CD14-positive monocyte (primary cell): ENCODE measurements around the gene RAB3A. TPM values are rescaled to one million over a fixed set of nuclear protein-coding genes. Genes with fewer than 3 reads are reported as not detected.

ENCODE experiments used
- DNase-seq, 3 donors: peaks; one replicate each; pipeline ENCODE4 v3.0.0-alpha.2; 2011 to 2022
- H2AFZ ChIP-seq: 2 replicates; pipeline ENCODE4 v1.6.0; 2012; ENCODE audit warnings: mild to moderate bottlenecking, low read depth, low read length, inconsistent platforms; ENCODE audit not compliant: insufficient read depth, poor library complexity, severe bottlenecking
- H3K27ac ChIP-seq, 2 donors: 1 replicate in 1 of 2; 2 replicates in 1 of 2; pipeline ENCODE4 v1.5.1; 2012 to 2013; ENCODE audit warnings: low read length in 2 of 2, control low read depth in 1 of 2, inconsistent platforms in 1 of 2, low read depth in 1 of 2, mild to moderate bottlenecking in 1 of 2
- H3K27me3 ChIP-seq, 2 donors: one replicate each; pipeline versions ENCODE4 v1.6.0 to v1.6.1; 2011 to 2013; ENCODE audit warnings: low read length in 2 of 2; ENCODE audit not compliant: control insufficient read depth in 2 of 2, insufficient read depth in 2 of 2
- H3K36me3 ChIP-seq, 2 donors: replicated peaks in 1 of 2; 1 replicate in 1 of 2; 2 replicates in 1 of 2; pipeline versions ENCODE4 v1.5.1 to v1.6.1; 2012 to 2013; ENCODE audit warnings: low read length in 2 of 2, control low read depth in 1 of 2, inconsistent platforms in 1 of 2, mild to moderate bottlenecking in 1 of 2; ENCODE audit not compliant: insufficient read depth in 2 of 2, control insufficient read depth in 1 of 2
- H3K4me1 ChIP-seq, 2 donors: 1 replicate in 1 of 2; 2 replicates in 1 of 2; pipeline versions ENCODE4 v1.5.1 to v1.6.1; 2012 to 2013; ENCODE audit warnings: low read length in 2 of 2, control low read depth in 1 of 2, inconsistent platforms in 1 of 2, mild to moderate bottlenecking in 1 of 2, moderate library complexity in 1 of 2; ENCODE audit not compliant: insufficient read depth in 2 of 2, control insufficient read depth in 1 of 2
- H3K4me2 ChIP-seq: replicated peaks from 2 replicates; pipeline ENCODE3; 2012; ENCODE audit warnings: low read length, moderate library complexity, mild to moderate bottlenecking; ENCODE audit not compliant: poor library complexity, severe bottlenecking; ENCODE audit errors: extremely low read depth
- H3K4me3 ChIP-seq, 3 experiments: fragments of 200-600 bp in 1 of 3; sonication (generic) in 1 of 3; replicated peaks in 1 of 3; 1 replicate in 2 of 3; 2 replicates in 1 of 3; pipeline ENCODE4 v1.5.1; 2011 to 2013; ENCODE audit warnings: low read length in 3 of 3, mild to moderate bottlenecking in 3 of 3, control low read depth in 2 of 3, low read depth in 2 of 3, inconsistent platforms in 1 of 3, moderate library complexity in 1 of 3
- H3K79me2 ChIP-seq: 2 replicates; pipeline ENCODE4 v1.6.0; 2012; ENCODE audit warnings: mild to moderate bottlenecking, control low read depth, inconsistent platforms, low read length, moderate library complexity; ENCODE audit not compliant: insufficient read depth
- H3K9ac ChIP-seq: 2 replicates; pipeline ENCODE4 v1.6.0; 2017; ENCODE audit warnings: low read length, mild to moderate bottlenecking; ENCODE audit not compliant: insufficient read depth, poor library complexity, severe bottlenecking
- H3K9me3 ChIP-seq, 2 donors: replicated peaks in 1 of 2; 1 replicate in 1 of 2; 2 replicates in 1 of 2; pipeline versions ENCODE4 v1.5.1 to v1.6.1; 2012 to 2013; ENCODE audit warnings: low read length in 2 of 2, control low read depth in 1 of 2; ENCODE audit not compliant: control insufficient read depth in 1 of 2, insufficient read depth in 1 of 2
- H4K20me1 ChIP-seq: 2 replicates; pipeline ENCODE4 v1.6.0; 2012; ENCODE audit warnings: mild to moderate bottlenecking, low read length, control low read depth, moderate library complexity; ENCODE audit not compliant: insufficient read depth
- H3K27ac Mint-ChIP-seq, 7 donors: one replicate each; pipeline ENCODE4 v1.8.0; 2020; ENCODE audit warnings: mild to moderate bottlenecking in 7 of 7, mixed read lengths in 7 of 7, moderate library complexity in 6 of 7, inconsistent platforms in 2 of 7
- H3K27me3 Mint-ChIP-seq, 3 donors: one replicate each; pipeline ENCODE4 v1.8.0; 2021 to 2022; ENCODE audit warnings: low read depth in 3 of 3, mild to moderate bottlenecking in 3 of 3, mixed read lengths in 3 of 3, moderate library complexity in 3 of 3, inconsistent platforms in 1 of 3
- H3K36me3 Mint-ChIP-seq, 2 donors: one replicate each; pipeline ENCODE4 v1.8.0; 2020; ENCODE audit warnings: mixed read lengths in 2 of 2, inconsistent platforms in 1 of 2, mild to moderate bottlenecking in 1 of 2
- H3K4me1 Mint-ChIP-seq: one replicate; pipeline ENCODE4 v1.8.0; 2020; ENCODE audit warnings: mild to moderate bottlenecking, mixed read lengths
- H3K4me3 Mint-ChIP-seq, 2 donors: one replicate each; pipeline ENCODE4 v1.8.0; 2020; ENCODE audit warnings: mild to moderate bottlenecking in 2 of 2, mixed read lengths in 2 of 2, moderate library complexity in 1 of 2
- H3K9me3 Mint-ChIP-seq, 7 donors: one replicate each; pipeline ENCODE4 v1.8.0; 2020 to 2022; ENCODE audit warnings: mixed read lengths in 7 of 7, mild to moderate bottlenecking in 6 of 7, moderate library complexity in 6 of 7, inconsistent platforms in 2 of 7
- CTCF ChIP-seq: fragments of 200-600 bp; IDR thresholded peaks from one replicate; pipeline ENCODE4 v1.8.0; 2022; ENCODE audit warnings: antibody characterized with exemption, mild to moderate bottlenecking
- WGBS: methylation state at CpG from one replicate; pipeline ENCODE4 v1.1.5; 2013; ENCODE audit warnings: missing lambda C conversion rate; ENCODE audit not compliant: insufficient coverage; 5-methylcytosine and 5-hydroxymethylcytosine counted together
- intact Hi-C, 2 donors: fragments of 100-400 bp; cut with micrococcal nuclease; formaldehyde crosslinking; loops; one replicate each; pipeline versions ENCODE4 v1.15.0 to v1.15.1; 2023
- polyA plus RNA-seq, 3 donors: library from polyadenylated mRNA; depleted of rRNA in 1 of 3; unstranded in 2 of 3; stranded (reverse) in 1 of 3; fragments of 300-500 nt in 2 of 3; fragments of >200 nt in 1 of 3; fragmentation: Illumina TruSeq in 2 of 3; gene quantifications; 1 replicate in 2 of 3; 2 replicates in 1 of 3; pipeline ENCODE4 v1.2.3, GENCODE V29; 2012 to 2021

The RAB3A gene
- polyA plus RNA-seq, 3 donors: 0.55 to 8.7 (median 0.56) TPM

GRCh38 chr19:18229915-18230314 is 26.1 kb upstream of the RAB3A start:
- no peak for DNase-seq
- intact Hi-C loops: no loop called here
- no peak for TF ChIP-seq CTCF
- Mint-ChIP-seq H3K27me3 (peaks cover 49 to 77% (median 70%) of the 10 kb centered on the region in 3 donors), H3K9me3 (peaks cover 7 to 22% (median 14%) of the 10 kb centered on the region in 7 donors), H3K36me3 (peaks cover 0 to 3% of the 10 kb centered on the region in 2 donors), H3K27ac (peak overlapping the region in 1 of 7 donors; percentile 38), H3K4me3 (peak overlapping the region in 1 of 2 donors; percentile 43), H3K4me1 (peaks cover 20% of the 10 kb centered on the region)
- Histone ChIP-seq H3K4me2 (no peak overlapping the region), H4K20me1 (no peaks in the 10 kb centered on the region), H3K27me3 (peaks cover 24 to 65% of the 10 kb centered on the region in 2 donors), H3K9me3 (peaks cover 7% of the 10 kb centered on the region in 2 donors), H3K27ac (no peak overlapping the region), H3K4me1 (peaks cover 3 to 19% of the 10 kb centered on the region in 2 donors), H3K36me3 (no peaks in the 10 kb centered on the region), H3K4me3 (no peak overlapping the region), H3K9ac (no peak overlapping the region), H2AFZ (no peak overlapping the region), H3K79me2 (no peaks in the 10 kb centered on the region)
- 100% methylated on average over 2 of the region's 4 CpGs for WGBS

- no peak overlapping the region for H3K27ac Mint-ChIP-seq
- intact Hi-C loops: no loop called here
- Histone ChIP-seq H3K79me2 (no peaks in the 10 kb centered on the region), H3K9ac (no peak overlapping the region), H3K36me3 (no peaks in the 10 kb centered on the region), H3K27me3 (peaks cover 25 to 69% of the 10 kb centered on the region in 2 donors), H3K4me1 (peaks cover 8 to 23% of the 10 kb centered on the region in 2 donors), H3K4me2 (no peak overlapping the region), H2AFZ (no peak overlapping the region), H3K27ac (no peak overlapping the region), H3K9me3 (peaks cover 7% of the 10 kb centered on the region in 2 donors), H3K4me3 (no peak overlapping the region), H4K20me1 (no peaks in the 10 kb centered on the region)
- 100% methylated on average over 2 of the region's 5 CpGs for WGBS
- H3K4me1 Mint-ChIP-seq: peaks cover 25% of the 10 kb centered on the region
- peaks cover 7 to 25% (median 16%) of the 10 kb centered on the region in 7 donors for H3K9me3 Mint-ChIP-seq
- peaks cover 53 to 77% (median 74%) of the 10 kb centered on the region in 3 donors for H3K27me3 Mint-ChIP-seq
- peaks cover 0 to 7% of the 10 kb centered on the region in 2 donors for H3K36me3 Mint-ChIP-seq
- peak; percentile 44 for TF ChIP-seq CTCF
- DNase-seq: no peak
- H3K4me3 Mint-ChIP-seq: peak overlapping the region in 1 of 2 donors; percentile 43
Observed at GRCh38 chr19:18229474-18229873, 25.6 kb upstream of the RAB3A start.
